Omental fat pad (tissue), 4 donors: ENCODE results near the gene ADSS1. TPM values are rescaled to one million over a fixed set of nuclear protein-coding genes. Genes with fewer than 3 reads are reported as not detected.

ENCODE experiments used
- ATAC-seq: fragments of 150-250 bp; one replicate; pipeline ENCODE4 v1.9.1; 2016; ENCODE audit warnings: mild to moderate bottlenecking, moderate library complexity; ENCODE audit not compliant: low FRiP score
- DNase-seq: peaks from one replicate; pipeline ENCODE4 v3.0.0-alpha.2; 2019; ENCODE audit warnings: low spot score
- CTCF ChIP-seq, 3 donors: fragments of 450-650 bp; IDR thresholded peaks; one replicate each; pipeline ENCODE4 v1.5.1; 2016 to 2017; ENCODE audit warnings: antibody characterized with exemption in 3 of 3, mild to moderate bottlenecking in 3 of 3, moderate library complexity in 2 of 3
- total RNA-seq, 4 donors: library from RNA; depleted of rRNA; stranded (reverse); fragments of >200 nt; gene quantifications; one replicate each; pipeline ENCODE4 v1.1.0, GENCODE V29; 2016

The ADSS1 gene
- total RNA-seq, 4 donors from 2014 or later, result 3.7 to 26.0 (median 5.6) TPM

- no peak for ATAC-seq
- DNase-seq, result no peak
- no peak for TF ChIP-seq CTCF (IDR thresholded peaks at IDR 0.05)
Observed at GRCh38 chr14:104732931-104733681, 9.1 kb downstream of the ADSS1 start.

GRCh38 chr14:104734051-104734587 lies 10.1 kb downstream of the ADSS1 start:
- DNase-seq, result no peak
- TF ChIP-seq CTCF (IDR thresholded peaks at IDR 0.05), result no peak
- ATAC-seq, result no peak

GRCh38 chr14:104734601-104734990 lies 10.6 kb downstream of the ADSS1 start:
- no peak for TF ChIP-seq CTCF (IDR thresholded peaks at IDR 0.05)
- DNase-seq, result no peak
- no peak for ATAC-seq

- no peak for TF ChIP-seq CTCF (IDR thresholded peaks at IDR 0.05)
- no peak for ATAC-seq
- DNase-seq, result no peak
Observed at GRCh38 chr14:104734991-104735779, 11.2 kb downstream of the ADSS1 start.

- TF ChIP-seq CTCF (IDR thresholded peaks at IDR 0.05), result no peak
- peak; percentile 45 for ATAC-seq
- DNase-seq, result no peak
Observed at GRCh38 chr14:104735830-104736642, 12.0 kb downstream of the ADSS1 start.

GRCh38 chr14:104738375-104739019 lies 14.5 kb downstream of the ADSS1 start:
- ATAC-seq (no peak), DNase-seq (no peak)
- no peak for TF ChIP-seq CTCF (IDR thresholded peaks at IDR 0.05)
